Fibroblast of skin of left quadriceps (primary cell): ENCODE measurements around the gene FGFR3.

Experiments used
- DNase-seq, 2 experiments: peaks; one replicate each; pipeline ENCODE4 v3.0.0-alpha.2; 2013; ENCODE audit warnings: low read depth in 2 of 2

FGFR3 gene

DNA sequence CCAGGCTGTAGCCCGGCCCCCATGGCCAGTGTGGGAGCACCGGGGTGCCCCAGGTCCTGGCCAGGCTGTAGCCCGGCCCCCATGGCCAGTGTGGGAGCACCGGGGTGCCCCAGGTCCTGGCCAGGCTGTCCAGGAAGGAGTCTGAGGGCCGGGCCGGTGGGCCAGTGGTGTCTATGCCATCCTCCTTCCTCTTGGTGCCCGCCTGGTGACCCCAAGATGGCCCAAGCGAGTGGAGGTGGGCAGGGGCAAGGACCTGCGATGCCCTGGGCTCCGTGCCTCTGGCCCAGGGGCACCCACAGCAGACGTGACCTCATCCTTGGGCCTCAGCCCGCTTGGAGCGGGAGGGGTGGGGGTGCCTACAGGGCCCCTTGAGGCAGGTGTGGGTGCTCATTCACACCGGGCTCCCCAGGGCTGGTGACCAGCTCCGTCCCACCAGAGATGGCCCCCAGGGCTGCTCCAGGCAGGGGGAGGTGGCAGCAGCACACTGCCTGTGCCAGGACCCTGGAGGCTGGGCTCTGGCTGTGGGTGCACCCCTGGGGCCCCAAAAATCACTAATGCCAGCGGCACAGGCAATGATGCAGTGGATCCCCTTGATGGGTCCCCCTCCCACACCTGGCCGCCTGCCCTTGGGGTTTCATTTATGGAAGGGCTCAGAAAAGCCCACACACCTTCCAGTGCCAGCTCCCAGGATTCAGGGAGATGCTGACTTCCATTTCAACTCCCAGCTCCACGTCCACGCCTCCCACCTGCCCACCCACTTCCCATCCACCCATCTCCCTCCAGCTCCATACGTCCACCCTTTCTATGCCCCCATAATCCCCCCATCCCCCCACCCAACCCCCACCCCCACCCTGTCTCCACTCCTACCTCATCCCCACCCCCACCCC, 36.0 kb upstream of the FGFR3 start:
- DNase-seq = no peak

DNA sequence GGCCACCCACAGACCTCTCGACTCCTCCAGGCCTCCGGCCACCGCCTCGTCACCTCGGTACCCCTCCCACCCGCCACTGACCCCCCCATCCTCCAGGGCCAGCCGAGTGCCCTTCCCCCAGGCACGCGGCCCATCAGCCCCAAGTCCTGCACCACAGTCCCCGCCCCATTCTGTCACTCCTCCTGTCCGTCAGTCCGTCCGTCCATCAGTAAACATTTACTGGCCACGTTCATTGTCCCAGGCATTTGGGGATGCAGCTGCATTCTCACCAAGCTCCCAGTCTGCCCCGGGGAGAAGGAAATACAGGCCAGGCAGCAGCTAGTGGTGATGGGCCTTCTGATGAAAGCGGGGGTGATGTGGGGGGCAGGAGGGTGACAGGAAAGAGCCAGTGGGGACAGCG, 35.3 kb upstream of the FGFR3 start:
- DNase-seq = no peak

DNA sequence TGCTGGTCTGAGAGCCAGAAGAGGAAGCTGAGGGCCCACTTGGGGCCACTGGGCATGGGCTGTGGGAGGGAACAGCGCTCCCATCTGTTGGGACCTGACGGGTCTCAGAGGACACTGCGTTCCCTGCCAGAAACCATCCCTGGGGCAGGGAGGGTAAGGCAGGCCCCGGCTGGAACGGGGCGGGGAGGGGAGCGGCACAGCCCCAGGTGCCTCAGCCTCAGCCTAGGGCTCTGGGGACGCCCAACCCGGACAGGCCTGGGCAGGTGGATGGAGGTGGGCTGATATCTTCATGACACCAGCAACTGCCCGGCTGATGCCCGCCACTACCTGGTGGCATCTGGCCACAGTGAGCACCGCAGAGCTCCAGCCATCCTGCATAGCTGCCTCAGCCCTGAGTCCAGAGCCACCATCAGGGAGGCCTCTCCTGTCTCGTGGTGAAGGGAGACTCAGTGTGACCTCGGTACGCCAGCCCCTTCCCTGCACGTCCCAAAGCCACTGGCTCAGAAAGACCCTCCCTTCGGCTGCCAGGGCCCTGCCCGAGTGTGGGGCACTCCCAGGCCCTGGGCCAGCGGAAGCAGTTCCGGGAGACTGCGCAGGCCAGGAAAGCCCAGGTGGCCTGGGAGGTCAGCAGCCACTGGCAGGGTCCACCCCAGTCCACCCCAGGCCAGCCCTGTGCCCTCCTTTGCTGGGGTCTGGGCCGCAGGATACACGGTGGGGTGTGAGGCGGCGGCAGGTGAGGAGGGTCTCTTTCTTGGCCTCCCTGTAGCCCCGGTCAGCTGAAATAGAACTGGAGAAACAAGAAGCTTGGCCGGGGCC, 34.6 kb upstream of the FGFR3 start:
- DNase-seq = no peak

DNA sequence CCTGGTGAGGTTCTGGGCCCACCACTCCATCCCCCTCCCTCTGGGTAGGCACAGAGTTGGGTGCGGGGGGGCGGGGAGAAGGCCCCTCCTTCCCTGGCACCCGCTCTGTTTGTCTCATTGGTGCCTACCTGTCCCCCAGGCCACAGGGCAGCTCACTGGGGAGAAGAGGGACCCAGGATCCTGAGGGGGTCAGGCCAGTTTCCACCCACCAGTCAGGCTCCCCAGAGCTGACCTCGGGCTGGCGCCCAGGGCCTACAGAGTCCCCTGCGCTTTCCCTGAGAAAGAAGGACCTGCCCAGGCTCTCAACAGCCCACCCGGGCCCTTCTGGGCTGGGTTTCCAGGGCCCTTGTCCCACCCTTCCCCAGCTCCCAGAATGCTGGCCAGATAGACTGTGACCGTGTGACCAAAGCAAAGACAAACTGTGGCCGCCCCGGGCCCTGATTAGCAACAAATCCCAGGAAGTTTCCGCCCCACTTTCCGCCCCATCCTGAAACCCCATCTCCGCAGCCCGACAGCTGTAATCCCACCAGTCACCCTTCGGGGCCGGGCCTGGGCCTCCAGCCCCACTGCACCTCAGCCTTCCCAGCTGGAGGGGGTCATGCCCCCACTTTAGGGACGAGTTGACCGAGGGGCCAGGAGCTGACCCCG, 33.8 kb upstream of the FGFR3 start:
- no peak for DNase-seq

DNA sequence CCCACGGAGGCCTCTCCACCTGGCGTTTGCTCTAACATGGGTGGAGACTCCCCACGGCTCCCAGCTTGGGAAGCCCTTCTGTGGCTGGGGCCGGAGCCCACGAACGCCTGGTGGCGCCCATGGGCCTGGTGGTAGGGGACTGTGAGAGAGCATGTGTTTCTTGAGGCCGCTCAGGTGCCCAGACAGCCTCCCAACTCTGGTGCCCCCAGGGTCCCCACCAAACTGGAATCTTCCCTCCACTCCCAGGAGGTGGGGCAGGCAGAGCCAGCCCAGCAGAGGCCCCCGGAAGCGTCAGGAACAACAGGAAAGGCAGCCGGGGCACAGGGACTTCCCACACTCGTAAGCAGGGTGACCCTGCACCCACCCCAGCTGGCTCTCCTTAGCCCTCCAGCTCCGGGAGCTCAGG, 33.3 kb upstream of the FGFR3 start:
- DNase-seq = no peak

DNA sequence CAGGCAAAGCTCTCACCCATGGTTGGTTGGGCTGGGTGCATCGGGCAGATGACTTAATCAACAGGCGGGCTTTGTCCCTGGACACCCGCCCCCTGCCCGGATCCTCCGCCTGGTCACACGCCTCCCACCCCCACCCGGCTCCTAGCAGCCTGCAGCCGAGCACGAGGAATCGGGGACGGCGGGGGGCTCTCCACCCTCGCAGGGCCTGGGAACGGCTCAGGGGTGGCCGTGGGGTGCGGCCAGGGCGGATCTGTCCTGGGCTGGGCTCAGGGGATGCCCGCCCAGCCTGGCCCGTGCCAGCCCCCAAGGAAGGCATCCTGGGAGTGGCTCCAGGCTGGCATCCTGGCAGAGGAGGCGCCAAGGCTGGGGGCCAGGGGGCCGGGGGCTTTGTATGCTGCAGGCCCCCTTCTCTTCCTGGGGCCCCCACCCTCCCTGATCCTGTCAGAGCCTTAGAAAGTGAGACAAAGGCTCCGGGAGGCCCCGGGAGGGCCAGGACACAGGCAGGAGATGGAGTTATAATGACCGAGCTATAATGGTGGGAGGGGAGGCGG, 32.5 kb upstream of the FGFR3 start:
- no peak for DNase-seq

DNA sequence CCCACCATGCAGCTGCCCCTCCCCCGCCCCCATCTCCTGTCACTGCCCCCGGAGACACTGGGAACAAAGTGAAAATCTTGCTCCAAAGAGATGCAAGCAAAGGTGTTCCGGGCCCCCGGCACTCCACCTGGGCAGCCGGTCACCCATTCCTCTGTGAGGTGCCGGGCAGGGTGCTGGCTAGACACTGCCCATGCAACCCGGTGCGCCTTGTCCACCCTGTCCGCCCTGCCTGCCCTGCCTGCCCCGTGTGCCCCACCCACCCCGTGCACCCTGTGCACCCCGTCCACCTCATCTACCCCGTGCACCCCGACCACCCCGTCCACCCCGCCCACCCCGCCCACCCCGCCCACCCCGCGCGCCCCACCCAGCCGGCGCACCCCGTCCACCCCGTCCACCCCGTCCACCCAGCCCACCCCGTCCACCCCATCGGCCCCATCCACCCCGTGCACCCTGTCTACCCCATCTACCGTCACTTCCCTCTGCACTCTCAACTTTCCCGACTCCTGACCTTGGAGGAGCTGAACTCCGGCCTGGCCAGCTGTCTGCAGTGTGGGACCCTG, 31.9 kb upstream of the FGFR3 start:
- no peak for DNase-seq

DNA sequence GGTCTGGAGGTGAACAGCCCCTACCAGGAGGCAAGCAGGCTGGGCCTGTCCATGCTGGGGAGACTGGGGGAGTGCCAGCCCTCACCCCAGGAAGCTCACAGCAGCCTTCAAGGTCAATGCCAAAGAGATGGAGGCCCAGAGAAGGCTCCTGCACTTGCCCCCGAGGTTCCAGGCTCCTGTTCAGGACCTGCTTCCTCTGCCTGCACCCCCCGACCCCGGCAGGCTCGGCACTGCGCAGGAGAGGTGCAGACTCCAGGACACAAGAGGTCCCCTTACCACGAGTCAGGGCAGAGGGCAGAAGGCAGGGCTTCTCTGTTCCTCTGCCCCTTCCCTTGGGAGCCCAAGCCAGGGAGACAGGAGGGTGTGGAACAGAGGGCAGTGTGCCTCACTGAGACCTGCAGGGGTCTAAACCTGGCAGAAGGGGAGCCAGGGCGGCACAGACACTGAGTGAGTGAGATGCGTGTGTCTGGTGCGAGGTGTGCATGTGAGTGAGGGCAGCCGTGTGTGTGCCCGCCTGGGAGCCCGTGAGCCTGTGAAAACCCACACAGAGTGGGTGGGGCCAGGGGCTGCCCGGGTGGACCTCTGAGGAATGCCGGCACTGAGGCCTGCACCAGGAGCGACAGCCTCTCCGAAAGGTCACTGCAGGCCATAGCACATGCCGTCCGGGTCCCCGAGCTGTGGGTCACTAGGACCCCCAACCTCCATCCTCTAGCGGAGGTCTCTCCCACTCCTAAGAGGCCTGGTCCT, 30.7 kb upstream of the FGFR3 start:
- no peak for DNase-seq

DNA sequence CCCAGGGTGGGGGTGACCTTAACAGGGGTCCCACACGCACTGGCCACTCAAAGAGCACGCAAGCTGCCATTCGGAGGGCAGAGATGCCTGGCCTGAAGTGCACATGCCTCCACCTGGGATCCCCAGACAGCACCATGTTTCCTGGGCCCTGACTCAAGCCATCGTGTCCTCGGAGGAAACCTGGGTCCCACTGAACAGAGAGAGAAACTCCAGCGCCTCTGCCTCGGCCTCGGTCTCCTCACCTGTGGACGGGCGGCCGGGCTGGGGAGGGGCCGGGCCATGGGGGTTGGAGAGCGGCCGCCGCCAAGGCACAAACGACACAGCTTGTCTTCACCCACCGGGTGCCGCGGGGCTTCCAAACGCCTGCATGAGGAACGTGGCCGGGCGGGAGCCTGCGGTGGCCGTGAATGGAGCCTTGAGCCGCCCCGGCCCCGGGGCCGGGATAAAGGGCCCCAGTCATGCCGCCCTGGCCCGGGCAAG, 30.0 kb upstream of the FGFR3 start:
- DNase-seq = no peak

DNA sequence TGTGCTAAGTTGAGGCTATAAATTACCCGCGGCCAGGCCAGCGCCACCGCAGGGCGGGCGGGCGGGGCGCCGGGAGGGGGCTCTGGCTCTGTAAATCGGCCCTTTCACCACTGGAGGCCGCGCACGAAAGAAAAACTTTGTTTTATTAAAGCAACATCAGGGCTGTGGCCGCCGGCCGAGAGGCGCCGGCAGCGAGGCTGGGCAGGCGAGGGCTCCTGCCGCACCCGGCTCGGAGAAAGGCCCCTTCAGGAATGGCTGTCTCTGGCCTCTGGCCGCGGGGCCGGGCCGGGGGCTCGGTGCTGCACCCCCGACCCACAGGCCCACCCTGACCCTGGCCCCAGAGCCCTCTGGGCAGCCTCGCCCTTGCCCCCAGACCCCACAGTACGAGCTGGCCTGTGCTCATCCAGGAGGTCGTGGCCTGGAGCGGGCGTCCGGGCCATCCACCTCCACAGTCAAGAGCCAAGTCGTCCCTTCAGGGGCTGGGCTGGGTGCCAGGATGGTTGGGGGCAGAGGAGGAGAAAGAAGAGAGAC, 29.5 kb upstream of the FGFR3 start:
- no peak for DNase-seq

DNA sequence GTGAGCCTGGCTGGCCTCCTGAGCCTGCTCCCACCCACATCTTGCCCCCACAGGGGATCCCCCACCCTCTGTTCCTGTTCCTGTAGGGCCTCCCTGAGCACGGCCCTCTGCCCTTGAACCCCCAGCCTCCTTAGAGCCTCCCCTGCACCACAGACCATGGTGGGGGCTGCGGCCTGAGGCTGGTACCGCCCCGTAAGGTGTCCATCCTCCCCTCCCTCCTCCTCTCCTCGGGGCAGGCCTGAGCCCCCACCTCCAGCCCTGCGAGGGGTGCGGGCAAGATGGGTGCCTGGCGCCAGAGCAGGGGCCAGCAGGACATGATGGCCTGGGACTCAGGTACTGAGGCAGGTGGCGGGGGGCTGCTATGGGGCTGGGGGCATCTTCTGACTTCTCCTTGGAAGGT, 28.4 kb upstream of the FGFR3 start:
- no peak for DNase-seq

DNA sequence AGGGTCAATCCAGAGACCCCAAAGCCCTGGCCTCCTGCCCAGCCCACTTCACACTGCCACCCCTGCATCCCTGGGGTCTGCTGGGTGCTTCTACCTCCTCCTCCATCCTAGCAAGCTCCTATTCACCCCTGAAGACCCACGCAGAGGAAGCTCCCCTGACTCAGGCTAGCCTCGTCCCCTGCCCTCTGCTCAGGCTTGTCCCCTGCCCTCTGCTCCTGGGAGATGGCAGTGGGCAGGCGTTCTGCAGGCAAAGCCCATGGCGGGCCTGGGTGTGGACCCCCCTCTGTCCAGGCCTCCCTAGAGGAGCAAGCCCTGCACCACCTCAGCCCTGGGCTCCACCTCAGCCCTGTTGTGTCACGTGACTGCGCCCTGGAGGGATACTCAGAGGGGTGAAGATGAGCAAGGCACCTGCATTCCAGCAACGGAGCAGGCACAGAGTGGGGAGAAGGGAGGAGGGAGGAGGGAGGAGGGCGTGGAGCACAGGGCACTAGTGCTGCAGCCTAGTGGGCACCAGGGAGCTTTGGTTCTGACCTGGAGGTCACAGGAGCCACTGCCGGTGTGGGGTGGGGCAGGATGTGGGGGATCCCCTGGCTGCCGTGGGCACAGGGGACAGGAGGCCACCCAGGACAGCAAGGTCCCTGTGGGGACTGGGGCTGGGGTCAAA, 27.6 kb upstream of the FGFR3 start:
- DNase-seq = no peak

DNA sequence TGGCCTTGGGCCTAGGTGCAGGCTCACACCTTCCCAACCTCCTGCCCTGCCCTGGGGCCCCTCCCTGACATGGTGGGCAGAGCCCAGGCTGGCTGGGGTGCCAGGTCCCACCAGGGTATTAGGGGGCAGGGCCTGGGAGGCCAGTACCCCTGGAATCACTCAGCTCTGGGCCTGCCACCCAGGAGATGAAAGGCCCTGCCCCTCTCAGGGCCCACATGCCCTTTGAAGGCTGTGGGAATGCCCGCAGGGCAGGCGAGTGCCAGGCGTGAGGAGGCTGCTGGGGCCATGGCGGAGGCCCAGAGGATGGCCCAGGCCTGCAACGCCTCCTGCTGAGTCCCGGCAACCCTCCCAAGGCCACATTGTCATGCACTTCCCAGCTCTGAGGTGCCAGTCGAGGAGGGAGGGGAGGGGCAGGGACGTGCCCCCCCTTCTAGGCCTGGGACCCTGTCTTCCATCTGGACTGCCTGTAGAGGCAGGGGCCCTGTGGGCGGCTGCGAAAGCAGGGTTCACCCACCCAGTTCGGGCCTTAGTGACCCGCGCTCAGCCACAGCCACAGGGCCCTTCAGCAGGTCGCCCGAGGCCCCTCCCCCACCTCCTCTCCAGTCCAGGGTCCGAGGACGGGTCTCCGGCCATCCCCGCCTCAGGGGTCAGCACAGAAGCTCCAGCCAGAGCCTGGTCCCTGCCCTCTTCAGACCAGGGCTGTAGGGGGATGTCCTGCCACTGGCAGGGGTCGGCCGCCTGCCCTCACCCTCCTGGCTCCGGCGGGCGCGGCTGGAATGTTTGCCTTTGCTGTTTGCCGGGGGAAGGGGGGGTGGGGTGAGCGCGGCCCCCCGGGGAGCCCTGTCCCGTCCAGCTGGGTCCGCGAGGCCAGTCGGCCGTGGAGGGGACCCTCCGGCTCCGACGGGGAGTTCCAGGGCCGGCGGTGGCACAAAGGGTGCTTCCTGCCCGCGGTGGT, 26.7 kb upstream of the FGFR3 start:
- DNase-seq = no peak

DNA sequence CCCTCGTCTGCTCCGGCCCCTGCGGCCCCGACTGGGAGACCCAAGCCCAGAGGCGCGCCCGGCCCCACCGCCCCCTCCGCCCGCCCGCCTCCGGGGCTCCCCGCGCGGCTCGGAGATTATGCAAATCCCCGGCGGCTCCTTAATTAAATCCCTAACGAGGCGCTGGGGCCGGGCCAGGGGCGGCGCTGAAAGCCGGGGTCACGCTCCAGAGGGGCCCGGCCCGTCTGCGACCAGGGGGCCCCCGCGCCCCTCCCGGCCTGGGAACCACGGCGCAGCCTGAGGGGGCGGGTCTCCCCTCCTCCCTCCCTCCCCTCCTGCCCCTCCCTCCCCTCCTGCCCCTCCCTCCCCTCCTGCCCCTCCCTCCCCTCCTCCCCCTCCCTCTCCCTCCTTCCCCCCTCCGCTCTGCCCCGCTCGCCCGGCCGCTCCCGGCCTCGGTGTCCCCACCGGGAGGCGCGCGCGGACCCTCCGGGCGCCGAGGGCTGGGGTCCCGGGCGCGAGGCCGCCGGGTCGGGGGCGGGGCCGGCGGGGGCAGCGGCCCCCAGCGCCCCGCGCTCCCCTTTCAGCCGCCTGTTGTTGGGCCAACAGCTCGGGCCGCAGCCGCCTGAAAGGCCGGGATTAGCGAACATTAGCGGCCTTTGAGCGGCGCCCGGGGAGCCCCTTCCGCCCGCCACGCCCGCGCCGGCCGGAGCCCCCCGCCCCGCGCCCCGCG, 25.9 kb upstream of the FGFR3 start:
- DNase-seq = no peak

DNA sequence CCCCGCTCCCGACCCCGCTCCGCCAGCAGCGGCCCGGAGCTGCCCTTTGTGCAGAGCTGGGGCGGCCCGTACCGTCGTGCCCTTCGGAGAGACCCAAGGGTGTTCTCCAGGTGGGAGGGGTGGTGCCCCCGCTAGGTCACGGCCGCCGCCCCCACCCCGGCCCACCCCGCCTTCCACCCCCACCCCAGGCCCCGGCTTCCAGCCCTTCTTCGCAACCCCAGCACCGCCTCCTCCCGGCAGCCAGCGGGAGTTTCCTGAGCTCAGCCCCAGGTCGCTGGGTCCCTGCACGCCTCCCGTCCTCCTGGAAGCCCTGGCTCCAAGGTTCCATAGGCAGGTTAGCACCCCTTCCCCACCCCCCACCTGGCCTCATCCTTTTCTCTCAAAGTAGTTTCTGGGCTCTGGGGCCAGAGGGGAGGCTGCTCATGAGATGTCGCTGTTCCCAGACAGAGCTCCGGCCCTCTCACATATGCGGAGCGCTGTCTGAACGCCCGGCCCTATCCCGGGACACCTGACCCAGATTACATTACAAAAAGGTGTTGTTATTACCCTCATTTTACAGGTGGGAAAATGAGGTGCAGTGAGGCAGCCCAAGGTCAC, 25.2 kb upstream of the FGFR3 start:
- no peak for DNase-seq

DNA sequence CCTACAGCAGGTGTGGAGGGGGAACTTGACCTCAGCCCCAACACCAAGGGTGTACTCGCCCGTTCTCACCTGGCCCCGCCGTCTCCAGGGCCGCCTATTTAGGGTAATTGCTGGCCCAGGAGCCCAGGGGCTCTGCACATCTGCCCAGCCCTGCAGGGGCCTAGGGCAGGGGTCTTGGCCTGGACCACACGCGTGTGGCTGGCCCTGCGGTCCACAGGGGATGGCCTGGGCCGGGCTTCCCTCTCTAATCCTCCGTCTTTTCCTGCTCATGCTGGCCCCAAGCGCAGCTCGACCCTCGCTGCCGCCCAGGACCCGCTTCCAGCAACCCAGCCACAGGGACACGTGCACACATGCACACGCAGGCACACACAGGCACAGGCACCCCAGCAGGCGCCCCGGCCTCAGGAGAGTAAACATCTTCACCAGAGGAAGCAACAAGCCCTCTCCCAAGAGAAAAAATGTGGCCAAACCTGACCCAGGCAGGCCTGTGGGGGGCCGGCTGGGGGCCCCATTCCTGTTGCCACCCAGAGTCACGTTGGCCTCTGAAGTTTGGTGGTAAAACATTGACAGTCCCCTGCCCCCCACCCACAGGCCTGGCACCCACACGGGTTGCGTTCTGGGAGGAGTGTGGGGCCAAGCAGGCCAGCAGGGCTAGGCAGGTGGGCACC, 24.6 kb upstream of the FGFR3 start:
- no peak for DNase-seq

DNA sequence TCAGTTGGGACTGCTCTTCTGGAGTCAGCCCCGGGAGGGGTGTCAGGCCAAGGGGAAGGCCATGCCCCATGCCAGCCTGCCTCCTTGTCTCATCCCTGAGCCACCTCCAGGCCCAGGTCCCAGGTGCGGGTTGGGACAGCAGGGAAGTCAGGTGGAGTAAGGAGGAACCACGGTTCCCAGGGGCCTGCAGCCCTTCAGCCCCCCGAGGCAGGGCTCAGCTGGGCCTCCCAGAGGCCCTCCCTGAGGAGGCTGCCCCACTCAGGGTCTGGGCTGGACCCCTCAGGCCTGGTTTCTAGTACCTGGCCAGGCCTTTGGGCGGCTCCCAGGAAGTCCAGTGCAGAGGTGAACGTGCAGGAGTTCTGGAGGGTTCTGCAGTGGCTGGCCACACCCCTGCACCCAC, 23.4 kb upstream of the FGFR3 start:
- DNase-seq = no peak
